Measurements from ENCODE around the gene NDUFB3.
"Not testable (repeated sequence)": the region's sequence is repeated elsewhere in the genome, so short reads cannot be mapped to it uniquely, and the experiment has no call there.

The NDUFB3 gene

DNA sequence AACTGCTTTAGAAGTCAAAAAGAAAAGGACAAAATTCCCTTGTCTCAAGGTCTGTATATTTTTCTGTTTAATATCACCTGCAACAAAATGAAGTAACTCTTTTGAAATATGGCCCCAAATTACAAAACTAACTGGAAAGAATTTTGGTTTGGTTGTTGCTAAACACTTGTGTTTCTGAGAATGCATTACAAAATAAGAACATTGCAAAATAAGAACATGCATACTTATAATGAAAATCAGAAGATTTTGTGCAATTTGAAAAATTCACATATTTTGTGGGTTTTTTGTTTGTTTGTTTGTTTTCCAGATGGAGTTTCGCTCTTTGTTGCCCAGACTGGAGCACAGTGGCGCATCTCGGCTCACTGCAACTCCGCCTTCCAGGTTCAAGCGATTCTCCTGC lies 21.8 kb downstream of the NDUFB3 start:
- no peak for DNase-seq (ENCODE audit: low read depth)

DNA sequence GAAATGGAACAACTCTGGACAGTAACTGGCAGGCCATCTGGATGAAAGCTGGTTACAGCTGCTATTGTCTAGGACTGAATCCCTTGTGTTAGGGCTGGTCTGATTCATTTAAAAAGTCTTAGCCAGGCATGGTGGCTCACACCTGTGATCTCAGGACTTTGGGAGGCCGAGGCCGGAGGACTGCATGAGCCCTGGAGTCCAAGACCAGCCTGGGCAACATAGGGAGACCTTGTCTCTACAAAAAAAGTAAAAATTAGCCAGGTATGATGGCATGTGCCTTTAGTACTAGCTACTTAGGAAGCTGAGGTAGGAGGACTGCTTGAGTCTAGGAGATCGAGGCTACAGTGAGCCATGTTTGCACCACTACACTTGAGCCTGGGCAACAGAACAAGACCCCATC lies 28.7 kb downstream of the NDUFB3 start:
- DNase-seq (ENCODE audit: low read depth) = no peak

DNA sequence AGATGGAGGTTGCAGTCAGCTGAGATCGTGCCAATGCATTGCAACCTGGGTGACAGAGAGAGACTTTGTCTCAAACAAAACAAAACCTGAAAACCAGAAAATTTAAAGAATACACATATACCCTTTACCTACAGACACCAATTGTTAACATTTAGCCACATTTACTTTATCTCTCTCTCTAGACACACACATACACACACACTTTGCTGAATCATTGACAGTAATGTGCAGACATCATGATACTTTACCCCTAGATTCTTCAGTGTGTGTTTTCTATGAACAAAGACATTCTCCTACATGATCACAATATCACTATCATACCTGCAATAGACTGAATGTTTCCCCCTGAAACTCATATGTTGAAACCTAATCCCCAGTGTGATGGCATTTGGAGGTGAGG lies 34.0 kb downstream of the NDUFB3 start:
- no peak for DNase-seq (ENCODE audit: low read depth)

DNA sequence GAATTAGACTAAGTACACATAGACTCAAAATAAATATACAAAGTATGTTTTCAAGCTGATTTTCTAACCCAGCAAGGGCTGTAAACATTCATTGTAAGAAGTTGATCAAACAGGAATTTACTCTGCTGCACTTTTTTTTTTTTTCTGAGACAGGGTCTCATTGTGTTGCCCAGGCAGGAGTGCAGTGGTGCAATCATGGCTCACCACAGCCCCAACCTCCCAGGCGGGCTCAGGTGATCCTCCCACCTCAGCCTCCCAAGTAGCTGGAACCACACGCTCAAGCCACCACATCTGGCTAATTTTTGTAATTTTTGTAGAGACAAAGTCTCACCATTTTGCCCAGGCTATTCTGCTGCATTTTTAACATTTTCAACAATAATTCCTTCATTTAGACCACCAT lies 35.8 kb downstream of the NDUFB3 start:
- DNase-seq (ENCODE audit: low read depth) = no peak

DNA sequence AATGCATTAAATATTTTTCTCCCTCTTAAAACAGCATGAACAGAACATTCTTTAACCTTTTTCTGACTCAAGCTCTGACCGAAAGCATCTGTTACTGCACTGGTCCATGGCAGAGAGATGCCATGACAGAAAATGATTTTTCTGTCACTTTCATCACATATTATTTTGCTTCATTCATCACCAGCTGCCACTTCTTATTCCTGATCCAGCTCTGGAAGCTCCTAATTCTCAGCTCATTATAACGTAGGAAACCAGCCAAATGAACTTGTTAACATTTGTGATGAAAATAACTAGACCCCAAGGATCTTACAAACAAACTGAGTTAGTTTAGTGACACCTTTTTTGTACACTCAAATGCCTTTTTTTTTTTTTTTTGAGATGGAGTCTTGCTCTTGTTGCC lies 36.5 kb downstream of the NDUFB3 start:
- no peak for DNase-seq (ENCODE audit: low read depth)

DNA sequence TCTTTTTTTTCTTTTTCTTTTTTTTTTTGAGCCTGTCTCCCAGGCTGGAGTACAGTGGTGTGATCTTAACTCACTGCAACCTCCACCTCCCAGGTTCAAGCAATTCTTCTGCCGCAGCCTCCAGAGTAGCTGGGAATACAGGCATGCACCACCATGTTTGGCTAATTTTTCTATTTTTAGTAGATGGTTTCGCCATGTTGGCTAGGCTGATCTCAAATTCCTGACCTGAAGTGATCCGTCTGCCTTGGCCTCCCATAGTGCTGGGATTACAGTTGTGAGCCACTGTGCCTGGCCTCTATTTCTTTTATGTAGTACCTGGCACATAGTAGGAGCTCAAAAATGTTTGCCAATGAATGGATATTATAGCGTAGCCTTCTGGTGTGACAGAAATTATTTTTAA lies 37.4 kb downstream of the NDUFB3 start:
- DNase-seq (ENCODE audit: low read depth) = no peak

DNA sequence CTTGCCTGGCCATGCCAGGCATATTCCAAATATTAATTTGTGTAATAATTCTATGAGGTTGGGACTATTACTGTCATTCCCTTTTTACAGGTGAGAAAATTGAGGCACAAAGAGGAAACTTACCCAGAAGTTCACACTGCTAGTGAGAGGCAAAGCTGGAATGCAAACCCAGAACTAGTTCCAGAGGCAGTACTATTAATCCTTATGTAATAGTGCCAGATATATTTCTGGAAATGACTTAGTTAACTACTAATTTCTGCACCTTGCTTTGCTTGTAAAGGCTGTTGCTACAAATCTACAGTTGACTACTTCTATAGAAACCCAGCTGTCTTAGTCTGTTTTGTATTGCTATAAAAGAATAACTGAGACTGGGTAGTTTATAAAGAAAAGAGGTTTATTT lies 38.8 kb downstream of the NDUFB3 start:
- no peak for DNase-seq (ENCODE audit: low read depth)

DNA sequence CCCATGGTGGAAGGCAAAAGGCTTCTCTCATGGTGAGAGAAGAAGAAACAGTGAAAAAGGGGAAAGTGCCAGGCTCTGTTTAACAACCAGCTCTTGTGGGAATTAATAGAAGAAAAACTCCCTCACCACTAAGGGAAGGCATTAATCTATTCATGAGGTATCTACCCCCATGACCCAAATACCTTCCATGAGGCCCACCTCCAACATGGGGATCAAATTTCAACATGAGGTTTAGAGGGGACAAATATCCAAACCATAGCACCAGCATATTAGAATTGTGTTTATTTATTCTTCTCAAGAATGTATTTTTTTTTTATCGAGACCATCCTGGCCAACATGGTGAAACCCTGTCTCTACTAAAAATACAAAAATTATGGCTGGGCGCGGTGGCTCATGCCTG lies 39.3 kb downstream of the NDUFB3 start:
- no peak for DNase-seq (ENCODE audit: low read depth)

DNA sequence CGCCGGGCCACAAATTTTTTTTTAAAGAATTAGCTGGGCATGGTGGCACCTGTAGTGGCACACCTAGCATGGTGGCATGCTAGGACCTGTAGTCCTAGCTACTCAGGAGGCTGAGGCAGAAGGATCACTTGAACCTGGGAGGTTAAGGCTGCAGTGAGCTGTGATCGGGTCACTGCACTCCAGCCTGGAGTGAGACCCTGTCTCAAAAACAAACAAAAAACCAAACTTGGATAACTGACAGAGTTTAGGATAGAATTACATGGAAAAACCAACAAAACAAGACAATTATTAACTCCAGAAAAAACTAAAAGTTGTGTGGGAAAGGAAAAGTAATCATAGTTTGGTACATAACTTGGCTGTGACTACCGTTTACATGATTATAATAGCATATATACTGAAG lies 42.5 kb downstream of the NDUFB3 start:
- no peak for DNase-seq (ENCODE audit: low read depth)

DNA sequence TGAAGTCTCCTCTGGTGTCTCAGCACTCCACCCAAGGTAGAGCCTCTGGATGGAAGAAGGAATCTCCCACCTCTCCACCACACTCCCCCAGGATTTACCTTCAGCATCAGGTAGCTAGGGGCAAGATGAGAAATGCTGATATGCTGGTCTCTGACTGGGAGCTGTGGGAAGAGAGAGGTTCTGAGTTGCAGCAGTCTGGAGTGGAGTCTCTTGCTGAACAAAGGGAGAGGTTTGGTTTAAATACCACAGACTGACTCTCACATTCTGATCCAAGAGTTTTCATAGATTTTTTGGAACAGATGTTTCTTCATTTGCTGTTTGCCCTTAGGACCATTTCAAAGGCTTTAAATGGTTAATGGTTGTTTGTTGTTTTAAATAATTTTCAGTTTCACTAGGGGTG lies 43.0 kb downstream of the NDUFB3 start:
- DNase-seq (ENCODE audit: low read depth) = no peak

DNA sequence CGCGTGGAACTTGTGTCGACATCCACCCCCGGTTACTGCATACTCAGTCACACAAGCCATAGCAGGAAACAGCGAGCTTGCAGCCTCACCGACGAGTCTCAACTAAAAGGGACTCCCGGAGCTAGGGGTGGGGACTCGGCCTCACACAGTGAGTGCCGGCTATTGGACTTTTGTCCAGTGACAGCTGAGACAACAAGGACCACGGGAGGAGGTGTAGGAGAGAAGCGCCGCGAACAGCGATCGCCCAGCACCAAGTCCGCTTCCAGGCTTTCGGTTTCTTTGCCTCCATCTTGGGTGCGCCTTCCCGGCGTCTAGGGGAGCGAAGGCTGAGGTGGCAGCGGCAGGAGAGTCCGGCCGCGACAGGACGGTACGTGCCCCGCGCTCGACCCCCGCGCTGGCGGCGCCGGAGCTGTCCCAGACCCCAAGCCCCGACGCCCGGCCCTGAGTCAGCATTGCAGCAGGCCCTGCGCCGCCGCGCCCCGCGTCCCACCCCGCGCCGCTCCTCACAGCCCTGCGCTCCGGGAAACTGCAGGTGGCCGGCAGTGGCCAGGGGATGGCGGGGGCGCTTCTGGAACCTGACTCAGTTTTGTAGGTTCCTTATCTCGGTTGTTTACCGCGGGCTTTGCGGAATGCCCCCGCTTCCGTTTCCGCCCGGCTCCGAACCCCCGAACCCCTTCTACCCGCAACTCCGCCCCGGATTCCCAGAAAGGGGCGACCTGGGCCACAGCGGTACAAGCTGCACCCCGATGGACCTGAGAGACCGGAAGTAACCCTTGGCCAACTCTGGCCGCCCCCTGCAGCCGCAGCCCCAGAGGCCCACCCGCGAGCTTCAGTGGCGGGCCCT lies 44.5 kb downstream of the NDUFB3 start, which contains the start of gene CFLAR:
Gene CFLAR, plus strand, starts transcription at position 50 of the 844 bp plus-strand sequence. CDS start 13,702 bp downstream, outside the sequence.
- peak; percentile 61 for DNase-seq (ENCODE audit: low read depth)

DNA sequence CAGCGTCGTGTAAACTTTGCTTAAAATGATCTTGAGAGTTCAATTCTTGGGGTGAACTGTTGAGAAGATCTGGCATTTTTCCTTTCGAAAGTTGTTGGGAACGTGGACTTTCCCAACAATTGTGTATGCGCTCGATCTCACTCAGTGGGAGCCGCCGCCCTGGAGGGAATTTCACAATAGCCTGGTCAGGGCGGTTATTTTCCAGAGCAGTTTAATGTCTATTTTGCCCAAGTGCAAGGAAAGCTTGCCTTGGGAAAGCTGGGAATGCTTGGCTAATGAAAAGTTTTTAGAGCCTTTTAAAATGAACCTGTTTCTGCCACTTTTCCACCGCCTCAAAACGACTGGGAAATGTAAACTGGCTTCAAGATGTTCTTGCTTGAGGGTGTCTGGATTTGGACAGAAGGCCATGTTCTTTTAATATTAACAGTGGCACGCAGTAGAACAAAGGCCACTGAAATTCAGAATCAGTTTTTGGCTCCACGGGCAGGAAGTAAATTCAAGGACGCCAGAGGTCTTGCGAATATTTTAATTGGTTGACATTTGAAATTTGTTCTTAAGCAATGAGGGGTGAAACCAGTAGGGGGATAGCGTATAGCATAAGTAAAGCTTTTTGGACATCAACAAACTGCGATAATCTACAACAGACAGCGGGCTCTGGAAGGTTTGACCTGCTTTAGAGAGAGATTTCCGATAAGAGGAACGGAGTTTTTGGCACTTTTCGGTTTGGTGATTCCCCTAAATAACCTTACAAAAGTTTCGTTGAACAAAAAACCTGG lies 45.3 kb downstream of the NDUFB3 start:
- DNase-seq (ENCODE audit: low read depth) = no peak

DNA sequence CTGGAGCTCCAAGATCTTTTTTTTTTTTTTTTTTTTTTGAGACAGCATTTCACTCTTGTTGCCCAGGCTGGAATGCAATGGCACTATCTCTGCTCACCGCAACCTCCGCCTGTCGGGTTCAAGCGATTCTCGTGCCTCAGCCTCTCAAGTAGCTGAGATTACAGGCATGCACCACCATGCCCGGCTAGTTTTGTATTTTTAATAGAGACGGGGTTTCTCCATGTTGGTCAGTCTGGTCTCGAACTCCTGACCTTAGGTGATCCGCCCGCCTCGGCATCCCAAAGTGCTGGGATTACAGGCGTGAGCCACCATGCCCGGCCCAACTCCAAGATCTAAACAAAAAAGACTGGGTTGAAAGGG lies 45.9 kb downstream of the NDUFB3 start:
- not testable (repeated sequence) for DNase-seq (ENCODE audit: low read depth)

DNA sequence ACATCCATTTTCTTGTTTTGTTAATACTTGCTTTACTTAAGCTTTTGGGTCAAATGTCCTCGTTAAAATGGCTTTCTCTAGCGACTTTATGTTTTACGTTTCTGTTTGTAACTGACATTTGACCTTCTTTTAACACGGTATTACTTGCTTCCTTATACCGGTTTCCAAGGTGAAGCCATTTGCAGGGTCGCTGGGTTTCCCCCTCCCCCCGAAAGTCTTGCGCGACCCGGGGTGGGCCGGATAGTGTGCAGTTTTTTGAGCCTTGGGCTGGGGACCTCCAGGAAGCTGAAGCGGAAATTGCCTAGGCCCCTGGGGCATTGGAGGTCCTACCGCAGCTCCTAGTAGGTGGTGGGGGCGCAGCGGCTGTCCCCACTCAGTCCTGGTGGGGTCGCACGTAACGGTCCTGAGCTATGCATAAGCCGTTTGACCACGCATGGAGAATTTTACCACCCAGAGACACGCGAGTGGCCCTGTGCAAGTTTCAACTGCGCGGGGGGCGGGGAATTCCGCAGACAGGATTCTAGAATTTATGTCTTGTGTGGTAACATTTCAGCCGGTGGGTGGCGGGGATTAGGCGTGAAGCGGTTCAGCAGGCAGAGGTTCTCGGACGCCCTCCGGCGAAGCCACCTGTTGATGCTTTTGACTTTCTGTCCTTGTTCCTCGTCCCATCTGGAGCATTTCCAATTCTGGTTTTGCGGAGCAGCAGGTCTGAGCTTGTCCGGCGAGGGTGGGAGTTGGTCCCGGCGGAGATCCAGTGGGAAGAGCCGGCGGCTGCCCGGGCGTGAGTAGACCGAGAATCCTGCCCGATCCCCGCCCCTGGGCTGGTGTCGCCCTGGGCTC lies 46.5 kb downstream of the NDUFB3 start:
- peak; percentile 76 for DNase-seq (ENCODE audit: low read depth)

DNA sequence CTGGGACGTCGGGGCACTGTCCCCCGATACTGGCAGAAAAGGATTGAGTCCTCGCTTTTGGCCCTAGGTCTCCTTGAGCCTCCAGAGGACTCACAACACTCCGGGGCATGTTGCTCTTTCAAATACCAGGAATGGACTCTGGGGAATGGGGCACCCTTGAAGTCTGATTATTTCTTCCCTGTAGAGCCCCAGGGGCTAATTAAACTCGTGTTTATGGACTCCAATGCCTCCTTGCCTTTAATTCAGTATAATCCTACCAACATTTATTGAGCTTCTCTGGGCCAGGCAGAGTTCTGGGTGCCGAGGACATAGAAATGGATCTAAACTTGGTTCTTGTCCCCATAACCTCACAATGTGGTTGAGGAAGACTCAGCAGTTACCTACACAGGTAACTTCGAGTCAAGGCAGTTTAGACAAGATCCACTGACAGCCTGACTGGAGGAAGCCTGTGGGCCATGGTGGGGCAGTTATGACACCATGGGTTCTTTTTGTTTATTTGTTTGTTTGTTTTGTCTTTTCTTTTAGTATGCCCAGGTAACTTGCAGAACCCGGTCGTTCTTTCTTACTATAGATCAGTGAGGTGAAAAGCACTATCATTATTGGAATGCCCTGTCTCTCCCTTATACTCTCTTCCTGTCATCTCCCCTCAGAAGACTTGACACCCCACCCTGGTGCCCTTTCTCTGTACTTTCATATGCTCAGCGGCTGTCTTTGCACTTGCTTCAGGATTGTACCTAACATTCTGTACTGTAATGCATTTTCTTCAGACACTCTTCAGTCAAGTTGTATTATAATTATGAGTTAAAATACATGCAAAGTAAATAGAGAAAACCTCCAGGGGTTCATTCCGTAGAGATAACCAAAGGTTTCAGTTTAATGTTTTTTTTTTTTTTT lies 47.4 kb downstream of the NDUFB3 start:
- DNase-seq (ENCODE audit: low read depth) = no peak

DNA sequence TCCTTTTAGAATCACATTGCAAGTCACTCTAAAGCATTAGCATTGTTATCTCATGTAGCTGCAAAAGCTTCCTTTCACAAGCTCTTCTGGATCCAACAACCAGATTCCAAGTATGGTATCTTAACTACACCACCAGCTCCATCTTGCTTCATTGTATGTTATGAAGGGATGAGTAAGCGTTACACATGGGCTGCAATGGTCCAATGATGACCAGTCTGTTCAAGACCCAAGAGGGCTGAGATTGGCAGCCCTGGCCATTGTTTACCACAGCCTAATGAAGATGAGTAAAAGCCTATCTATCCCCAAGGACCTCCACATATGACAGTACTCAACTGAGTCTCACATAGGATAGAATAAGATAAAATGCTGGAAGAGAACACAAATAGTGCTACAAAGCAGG lies 50.5 kb downstream of the NDUFB3 start:
- DNase-seq (ENCODE audit: low read depth) = no peak

DNA sequence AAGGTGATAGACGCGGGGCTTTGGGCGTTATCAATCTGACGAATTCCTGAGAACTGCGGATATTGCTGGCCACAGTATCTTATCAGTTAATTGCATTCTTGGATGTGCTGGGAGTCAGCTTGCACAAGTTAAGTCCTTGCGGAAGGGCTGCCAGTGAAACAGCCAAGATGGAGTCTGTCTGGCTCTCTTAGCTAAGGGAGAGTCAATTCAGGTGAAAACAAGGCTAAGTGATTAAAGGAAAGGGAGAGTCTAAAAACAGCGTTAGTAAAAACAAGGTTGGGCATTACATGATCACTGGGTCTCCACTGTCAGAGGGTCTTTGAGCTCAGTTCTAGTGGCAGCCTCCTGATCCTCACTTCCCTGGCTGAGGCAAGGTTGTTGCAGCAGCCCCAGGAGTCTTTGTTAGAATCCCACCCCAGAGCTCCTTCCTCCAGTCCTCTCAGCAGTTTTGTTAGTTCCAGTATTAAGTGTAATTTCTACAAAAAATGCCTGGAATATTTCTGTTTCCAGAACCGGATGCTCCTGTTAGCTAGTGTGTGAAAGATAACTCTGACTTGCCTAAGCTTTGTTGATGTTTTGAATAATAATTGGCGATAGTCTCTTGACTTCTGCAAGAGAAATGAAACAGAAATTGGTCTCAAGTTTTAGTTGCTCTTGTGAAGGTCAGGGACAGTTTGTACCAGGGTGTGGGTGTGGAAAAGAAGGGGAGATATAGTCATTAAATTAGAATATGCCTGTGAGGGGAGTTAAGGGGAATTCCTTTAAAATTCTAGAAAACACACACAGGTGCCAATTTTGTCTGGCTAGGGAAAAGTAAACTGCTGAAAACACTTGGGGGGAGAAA lies 54.7 kb downstream of the NDUFB3 start:
- DNase-seq (ENCODE audit: low read depth) = no peak

DNA sequence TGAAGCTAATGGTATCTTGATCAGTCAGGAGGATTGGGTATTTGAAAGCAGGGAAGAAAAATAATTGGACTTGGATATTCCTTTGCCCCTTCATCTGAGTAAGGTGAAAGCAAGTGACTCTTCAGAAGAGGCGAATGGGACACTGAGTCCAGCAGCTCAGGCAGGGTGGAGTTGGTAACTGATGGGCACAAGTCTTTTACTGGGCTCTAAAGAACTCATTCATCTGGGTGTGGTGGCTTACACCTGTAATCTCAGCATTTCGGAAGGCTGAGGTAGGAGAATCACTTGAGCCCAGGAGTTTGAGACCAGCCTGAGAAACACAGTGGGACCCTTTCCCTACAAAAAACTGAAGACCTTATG lies 55.3 kb downstream of the NDUFB3 start:
- DNase-seq (ENCODE audit: low read depth) = no peak

DNA sequence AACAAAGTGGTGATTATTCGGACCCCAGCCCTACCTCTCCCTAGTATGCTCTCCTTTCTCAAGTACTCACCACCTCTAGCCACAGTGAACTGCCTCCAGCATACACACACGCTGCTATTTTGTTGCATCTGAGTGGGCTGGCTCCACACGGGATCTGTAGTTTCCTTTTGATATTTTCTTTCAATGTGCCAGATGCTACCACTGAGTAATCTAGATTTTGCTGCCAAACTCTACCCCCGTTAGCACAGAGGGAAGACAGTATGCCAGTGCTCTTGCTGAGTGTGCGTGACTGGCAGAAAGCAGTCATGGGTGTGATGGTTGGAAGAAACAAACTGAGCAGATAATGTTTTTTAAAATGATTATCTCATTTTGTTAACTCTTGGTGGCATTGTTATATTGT lies 55.8 kb downstream of the NDUFB3 start:
- DNase-seq (ENCODE audit: low read depth) = no peak

DNA sequence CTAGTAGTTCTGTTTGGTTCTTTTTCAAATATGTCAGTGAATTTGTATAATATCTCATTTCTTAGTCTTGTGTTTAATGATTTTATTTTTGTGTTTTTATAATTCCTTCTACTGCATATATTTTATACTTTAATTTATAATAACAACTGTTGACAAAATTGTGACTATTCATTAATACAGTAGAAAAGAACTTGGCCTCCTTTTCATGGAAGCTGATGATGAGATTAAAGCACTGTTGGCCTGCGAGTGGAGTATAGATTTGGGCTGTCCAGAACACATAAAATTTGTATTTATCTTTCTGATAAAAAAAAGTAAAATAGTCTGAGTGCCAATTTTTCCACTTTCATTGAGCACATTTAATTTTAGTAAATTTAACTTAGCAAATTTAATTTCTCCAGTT lies 56.2 kb downstream of the NDUFB3 start:
- DNase-seq (ENCODE audit: low read depth) = no peak
